ENCODE measurements around the gene CKS2. TPM values are rescaled to one million over a fixed set of nuclear protein-coding genes. Genes with fewer than 3 reads are reported as not detected.
"Not testable (repeated sequence)": the region's sequence is repeated elsewhere in the genome, so short reads cannot be mapped to it uniquely, and the experiment has no call there.

CKS2 gene
- 10.6 TPM for total RNA-seq

DNA sequence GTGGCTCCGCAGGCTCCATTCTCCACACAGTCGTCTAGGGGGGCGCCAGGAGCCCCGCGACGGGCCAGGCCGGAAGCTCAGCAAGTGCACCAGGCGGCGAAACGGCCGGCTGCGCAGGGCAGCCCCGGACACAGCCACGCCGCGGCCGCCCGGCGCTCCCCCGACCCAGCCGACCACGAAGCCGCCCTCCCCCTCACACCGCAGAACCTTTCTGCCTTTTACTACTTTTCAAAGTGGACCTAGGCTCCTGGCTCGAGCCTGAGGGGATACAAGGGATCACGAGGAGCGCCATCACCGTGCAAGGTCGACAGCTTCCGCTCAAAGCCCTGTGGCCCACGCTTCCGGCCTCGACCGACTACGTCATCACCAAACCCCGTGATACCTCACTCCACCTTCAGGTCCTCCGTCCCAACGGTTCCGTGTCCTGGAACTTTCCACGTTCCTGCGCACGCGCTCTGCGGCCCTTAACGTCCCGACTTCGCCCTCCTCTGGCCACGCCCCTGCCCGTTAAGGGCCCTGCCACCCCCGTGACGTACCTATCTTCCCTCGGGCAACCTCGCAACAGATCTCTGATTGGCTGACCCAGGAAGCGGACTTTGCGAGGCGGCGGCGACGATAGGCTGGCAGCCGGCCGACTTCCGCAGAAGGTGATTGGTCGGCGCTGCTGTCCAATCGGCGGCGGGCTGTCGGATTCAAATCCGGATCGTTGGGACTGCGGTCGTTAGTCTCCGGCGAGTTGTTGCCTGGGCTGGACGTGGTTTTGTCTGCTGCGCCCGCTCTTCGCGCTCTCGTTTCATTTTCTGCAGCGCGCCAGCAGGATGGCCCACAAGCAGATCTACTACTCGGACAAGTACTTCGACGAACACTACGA lies at the start of gene CKS2:
Gene CKS2, plus strand, starts transcription at position 721 of the 871 bp plus-strand sequence. Its CDS starts 98 bp downstream, at position 819.
- DNase-seq (ENCODE audit: low spot score) = peak; percentile 100

- no peak for DNase-seq (ENCODE audit: low spot score)
These were observed 37.3 kb upstream of the CKS2 start for GRCh38 chr9:89273528-89274279.

DNA sequence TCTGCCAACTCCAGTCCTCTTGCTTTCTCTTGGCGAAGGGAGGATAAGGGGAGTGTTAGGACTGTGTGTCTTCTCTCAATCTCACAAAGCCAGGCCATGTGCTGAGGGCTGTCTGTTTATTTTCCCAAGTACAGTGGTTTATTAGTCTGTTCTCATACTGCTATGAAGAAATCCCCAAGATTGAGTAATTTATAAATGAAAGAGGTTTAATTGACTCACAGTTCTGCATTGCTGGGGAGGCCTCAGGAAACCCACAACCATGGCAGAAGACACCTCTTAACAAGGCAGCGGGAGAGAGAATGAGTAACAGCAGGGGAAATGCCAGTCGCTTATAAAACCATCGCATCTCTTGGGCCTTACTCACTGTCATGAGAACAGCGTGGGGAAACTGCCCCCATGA lies 36.2 kb upstream of the CKS2 start:
- DNase-seq (ENCODE audit: low spot score) = no peak

DNA sequence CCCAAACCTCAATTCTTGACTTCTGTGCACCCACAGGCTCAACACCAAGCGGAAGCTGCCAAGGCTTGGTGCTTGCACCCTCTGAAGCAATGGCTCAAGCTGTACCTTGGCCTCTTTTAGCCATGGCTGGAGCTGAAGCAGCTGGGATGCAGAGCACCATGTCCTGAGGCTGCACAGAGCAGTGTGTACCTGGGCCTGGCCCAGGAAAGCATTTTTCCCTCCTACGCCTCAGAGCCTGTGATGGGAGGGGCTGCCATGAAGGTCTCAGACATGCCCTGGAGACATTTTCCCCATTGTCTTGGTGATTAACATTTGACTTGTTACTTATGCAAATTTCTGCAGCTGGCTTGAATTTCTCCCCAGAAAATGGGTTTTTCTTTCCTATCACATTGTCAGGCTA lies 35.0 kb upstream of the CKS2 start:
- not testable (repeated sequence) for DNase-seq (ENCODE audit: low spot score)

- DNase-seq (ENCODE audit: low spot score) = no peak
These were observed 34.0 kb upstream of the CKS2 start for GRCh38 chr9:89277043-89277442.

GRCh38 chr9:89277454-89277853 lies 33.5 kb upstream of the CKS2 start:
- DNase-seq (ENCODE audit: low spot score) = no peak

DNA sequence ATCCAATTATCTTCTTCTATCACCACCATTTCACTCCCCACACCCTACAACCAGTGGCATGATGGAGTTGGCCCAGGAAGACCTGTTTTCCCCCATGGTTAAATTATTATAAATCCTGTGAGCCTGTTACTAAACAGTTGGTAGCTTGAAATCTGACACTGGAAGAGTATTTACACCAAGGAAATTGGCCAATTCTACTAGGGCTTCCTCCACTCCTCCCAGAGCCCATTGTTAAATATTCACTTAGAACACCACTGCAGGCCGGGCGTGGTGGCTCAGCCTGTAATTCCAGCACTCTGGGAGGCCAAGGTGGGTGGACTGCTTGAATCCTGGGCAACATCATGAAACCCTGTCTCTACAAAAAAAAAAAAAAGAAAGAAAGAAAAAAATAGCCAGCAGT lies 32.4 kb upstream of the CKS2 start:
- no peak for DNase-seq (ENCODE audit: low spot score)

GRCh38 chr9:89278997-89279739 lies 31.8 kb upstream of the CKS2 start:
- peak; percentile 23 for DNase-seq (ENCODE audit: low spot score)

DNA sequence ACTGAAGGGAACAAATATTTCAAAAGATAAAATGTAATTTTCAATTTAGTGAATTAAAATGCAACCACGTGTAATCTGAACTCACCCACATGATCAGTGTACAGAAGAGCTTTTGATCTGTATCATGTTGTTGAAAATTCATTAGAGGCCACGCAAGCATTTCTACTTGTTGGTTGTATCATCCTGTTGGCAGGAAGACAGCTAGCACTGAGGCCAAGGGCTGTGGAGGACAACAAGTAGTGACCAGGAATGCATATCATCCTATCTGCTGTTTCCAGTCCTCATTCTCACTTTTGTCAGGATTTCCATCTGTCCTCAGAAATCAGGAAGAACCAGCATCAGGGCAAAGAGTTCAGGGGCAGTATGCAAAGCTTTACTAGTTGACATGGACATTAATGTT lies 29.9 kb upstream of the CKS2 start:
- DNase-seq (ENCODE audit: low spot score) = no peak

DNA sequence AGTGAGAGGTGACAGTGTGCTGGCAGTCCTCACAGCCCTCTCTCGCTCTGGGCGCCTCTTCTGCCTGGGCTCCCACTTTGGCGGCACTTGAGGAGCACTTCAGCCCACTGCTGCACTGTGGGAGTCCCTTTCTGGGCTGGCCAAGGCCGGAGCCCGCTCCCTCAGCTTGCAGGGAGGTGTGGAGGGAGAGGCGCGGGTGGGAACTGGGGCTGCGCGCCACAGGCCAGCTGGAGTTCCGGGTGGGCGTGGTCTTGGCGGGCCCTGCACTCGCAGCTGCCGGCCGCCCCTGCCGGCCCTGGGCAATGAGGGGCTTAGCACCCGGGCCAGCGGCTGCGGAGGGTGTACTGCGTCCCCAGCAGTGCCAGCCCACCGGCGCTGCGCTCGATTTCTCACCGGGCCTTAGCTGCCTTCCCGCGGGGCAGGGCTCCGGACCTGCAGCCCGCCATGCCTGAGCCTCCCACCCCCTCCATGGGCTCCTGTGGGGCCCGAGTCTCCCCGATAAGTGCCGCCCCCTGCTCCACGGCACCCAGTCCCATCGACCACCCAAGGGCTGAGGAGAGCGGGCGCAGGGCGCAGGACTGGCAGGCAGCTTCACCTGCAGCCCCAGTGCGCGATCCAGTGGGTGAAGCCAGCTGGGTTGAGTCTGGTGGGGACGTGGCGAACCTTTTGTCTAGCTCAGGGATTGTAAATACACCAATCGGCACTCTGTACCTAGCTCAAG lies 28.6 kb upstream of the CKS2 start:
- not testable (repeated sequence) for DNase-seq (ENCODE audit: low spot score)

- no peak for DNase-seq (ENCODE audit: low spot score)
These were observed 26.9 kb upstream of the CKS2 start for GRCh38 chr9:89284076-89284475.

- no peak for DNase-seq (ENCODE audit: low spot score)
These were observed 19.3 kb upstream of the CKS2 start for GRCh38 chr9:89291741-89292140.

DNA sequence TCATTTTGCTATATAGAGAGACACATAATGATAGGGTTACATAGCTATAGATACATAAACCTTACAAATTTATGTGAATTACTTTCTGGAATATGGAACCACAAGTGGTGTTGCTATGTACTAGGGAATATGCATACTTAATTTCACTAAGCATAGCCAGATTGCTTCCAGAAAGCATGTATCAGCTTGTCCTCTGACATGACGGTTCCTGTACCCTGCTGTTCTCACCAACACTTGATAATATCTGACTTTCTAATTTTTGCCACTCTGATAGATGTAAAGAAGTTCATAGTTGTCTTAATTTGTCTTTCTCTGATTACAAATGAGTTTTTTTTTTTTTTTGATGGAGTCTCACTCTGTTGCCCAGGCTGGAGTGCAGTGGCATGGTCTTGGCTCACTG lies 18.0 kb upstream of the CKS2 start:
- DNase-seq (ENCODE audit: low spot score) = no peak

DNA sequence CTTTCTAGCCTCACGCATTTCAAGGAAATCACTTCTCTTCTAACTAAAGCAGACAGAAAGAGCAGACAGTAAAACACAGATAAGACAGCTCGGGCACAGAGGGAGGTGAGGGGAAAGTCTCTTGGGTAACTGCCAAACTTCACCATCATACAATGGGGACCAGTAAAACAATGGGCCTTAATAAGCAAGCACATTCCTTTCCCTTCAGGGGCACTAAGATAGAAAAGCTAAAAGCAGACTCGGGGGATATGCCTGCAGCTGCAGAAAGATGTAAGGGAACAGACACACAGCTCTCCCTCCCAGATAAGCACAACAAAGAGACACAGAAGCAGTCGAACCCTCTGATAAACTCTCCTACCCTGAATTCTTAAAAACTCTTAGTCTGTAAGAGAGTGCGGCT lies 15.6 kb upstream of the CKS2 start:
- DNase-seq (ENCODE audit: low spot score) = no peak

DNA sequence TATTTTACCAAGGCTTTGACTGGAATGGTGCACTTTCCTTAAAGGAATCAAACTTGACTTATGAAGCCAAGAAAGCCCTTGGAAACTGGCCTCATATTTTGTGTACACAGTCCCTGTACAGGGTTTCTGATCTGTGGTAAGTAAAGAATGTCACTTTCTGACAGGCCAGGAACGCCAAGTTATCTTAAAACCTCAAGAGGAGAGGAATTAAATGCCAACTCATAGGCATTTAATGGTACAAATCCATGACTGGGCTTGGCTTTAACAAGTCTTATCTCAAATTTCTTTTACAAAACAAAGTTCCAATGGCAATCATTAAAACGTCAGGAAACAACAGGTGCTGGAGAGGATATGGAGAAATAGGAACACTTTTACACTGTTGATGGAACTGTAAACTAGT lies 9.0 kb upstream of the CKS2 start:
- DNase-seq (ENCODE audit: low spot score) = not testable (repeated sequence)

GRCh38 chr9:89304020-89304833 lies 6.8 kb upstream of the CKS2 start:
- no peak for DNase-seq (ENCODE audit: low spot score)

GRCh38 chr9:89304834-89305188 lies 6.2 kb upstream of the CKS2 start:
- DNase-seq (ENCODE audit: low spot score) = no peak

GRCh38 chr9:89305868-89306267 lies 5.1 kb upstream of the CKS2 start:
- no peak for DNase-seq (ENCODE audit: low spot score)

GRCh38 chr9:89309166-89309565 lies 1.8 kb upstream of the CKS2 start:
- no peak for DNase-seq (ENCODE audit: low spot score)

DNA sequence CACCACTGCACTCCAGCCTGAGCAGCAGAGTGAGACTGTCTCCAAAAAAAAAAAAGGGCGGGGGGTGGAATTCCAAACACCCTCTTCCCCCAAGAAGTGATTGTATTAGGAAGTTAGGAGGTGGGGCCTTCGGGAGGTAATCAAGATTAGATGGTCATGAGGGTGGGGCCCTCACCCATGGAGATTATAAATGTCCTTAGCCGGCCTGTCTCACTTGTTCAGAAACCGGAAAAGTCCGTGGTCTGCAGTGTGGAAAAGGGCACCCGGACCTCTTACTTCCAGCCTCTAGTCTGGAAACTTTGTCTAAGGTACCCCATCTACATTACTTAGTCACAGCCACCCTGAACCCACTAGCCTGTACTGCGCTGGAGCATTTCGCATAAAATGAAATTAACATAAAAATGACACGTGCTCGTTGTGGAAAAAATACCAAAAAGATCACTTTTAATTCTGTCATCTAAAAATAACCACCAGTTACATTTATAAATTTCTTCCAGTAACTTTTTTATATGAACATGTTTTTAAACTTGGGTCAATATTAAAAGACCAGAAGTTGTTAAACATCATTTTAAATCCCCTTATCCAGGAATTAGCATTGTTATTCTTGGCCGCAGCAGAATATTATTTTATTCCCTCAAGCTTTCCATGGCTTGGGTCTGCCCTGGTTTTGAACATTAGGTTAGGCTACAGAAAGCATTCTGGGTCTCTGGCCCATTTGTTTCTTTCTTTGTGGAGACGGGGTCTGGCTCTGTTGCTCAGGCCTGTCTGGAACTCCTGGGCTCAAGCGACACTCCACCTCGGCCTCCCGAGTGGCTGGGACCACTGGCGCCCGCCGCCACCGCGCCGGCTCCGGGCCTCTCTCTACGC lies 1.2 kb upstream of the CKS2 start:
- no peak for DNase-seq (ENCODE audit: low spot score)

All from mucosa of gallbladder (tissue), 1 donor.